ENCODE measurements around the gene ISG15.
A peak's percentile ranks its signal among the peaks of the same experiment; 100 is the strongest.

Gene ISG15

DNA sequence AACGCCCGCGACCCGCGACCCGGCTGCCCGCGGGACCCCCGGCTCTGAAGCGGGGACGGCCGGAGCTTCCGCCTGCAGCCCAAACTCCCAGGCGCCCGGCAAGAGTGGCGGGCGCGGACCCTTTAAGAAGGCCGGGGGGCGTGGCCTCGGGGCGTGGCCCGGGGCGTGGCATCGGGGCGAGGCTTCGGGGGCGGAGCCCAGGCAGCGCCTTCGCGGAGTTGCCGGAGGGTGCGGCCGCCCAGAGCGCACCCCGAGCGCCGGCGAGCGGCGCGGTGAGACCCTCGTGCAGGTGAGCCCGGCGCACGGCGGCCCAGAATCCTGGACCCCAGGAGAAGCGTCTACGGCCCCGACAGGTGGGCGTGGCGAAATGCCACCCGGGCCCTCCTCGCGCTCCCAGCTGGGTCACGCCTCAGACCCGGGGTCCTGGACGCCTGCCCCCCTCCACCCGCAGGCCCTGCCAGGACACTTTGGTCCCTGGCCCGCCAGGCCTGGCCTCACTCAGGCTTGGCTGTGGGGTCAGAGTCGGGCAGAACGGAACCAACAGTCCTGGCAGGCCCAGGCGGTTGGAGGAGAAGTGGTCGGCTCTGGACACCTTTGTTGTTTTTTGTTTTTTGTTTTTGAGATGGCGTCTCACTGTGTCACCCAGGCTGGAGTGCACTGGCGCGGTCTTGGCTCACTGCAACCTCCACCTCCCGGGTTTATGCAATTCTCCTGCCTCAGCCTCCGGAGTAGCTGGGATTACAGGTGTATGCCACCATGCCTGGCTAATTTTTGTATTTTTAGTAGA lies 46.4 kb downstream of the ISG15 start:
- peak; percentile 85 to 93 for DNase-seq (ENCODE audit: low read depth in 2 of 2)

DNA sequence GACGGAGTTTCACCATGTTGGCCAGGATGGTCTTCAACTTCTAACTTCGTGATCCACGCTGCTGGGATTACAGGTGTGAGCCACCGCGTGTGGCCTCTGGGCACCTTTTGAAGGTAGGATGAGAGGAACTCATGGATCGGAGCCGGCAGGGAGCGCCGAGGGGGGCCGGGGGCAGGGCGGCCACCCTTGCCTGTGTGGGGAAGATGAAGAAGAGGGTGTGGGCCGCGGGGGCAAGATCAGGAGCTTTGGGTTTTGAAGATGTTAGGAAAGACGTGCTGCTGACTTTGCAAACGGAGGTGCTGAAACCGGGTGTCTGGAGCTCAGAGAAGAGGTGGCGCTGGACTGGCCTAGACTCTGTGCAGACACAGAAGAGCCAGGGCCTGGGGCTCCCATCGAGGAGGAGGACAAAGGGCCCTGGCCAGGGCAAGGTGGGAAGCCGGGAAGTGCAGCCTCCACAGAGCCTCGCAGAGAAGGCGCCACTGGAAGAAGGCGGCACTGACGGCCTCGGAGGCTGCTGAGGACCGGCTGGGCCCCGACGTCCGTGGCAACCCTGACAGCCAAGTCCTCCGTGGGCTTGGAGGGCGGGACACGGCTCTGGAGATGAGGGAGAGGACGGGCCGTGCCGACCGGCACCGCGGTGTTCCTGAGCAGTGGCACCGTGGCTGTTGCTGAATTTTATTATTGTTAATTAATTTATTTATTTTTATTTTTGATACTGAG lies 47.1 kb downstream of the ISG15 start:
- no peak for DNase-seq (ENCODE audit: low read depth in 2 of 2)

DNA sequence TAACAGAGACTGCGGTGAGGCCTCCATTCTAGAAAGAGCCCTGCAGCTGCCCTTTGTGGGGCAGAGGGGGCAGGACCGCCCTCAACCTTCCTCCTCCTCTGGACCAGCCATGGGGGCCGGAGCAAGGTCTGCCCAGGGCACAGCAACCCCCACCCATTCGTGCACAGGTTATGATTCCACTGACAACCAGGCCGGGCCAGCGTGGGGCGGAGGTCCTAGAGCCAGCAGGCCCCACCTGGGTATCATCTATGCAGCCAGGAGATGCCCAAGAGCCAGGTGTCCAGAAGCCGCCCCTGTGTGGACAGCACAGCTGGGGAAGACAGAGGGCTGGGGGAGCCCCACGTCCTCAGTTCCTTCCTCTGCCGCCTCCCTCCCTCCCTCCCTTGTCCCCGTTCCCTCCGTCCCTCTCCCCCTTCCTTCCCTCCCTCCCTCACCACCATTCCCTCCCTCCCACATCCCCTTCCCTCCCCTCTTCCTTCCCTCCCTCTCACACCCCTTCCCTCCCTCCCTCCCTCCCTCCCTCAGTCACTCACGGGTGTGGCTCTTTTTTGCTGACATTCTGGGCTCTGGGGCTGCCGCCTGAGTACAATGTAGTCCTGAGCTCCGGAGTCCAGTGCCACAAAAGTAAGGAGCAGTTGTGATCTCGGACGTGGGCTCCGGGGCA lies 48.5 kb downstream of the ISG15 start:
- no peak for DNase-seq (ENCODE audit: low read depth in 2 of 2)

DNA sequence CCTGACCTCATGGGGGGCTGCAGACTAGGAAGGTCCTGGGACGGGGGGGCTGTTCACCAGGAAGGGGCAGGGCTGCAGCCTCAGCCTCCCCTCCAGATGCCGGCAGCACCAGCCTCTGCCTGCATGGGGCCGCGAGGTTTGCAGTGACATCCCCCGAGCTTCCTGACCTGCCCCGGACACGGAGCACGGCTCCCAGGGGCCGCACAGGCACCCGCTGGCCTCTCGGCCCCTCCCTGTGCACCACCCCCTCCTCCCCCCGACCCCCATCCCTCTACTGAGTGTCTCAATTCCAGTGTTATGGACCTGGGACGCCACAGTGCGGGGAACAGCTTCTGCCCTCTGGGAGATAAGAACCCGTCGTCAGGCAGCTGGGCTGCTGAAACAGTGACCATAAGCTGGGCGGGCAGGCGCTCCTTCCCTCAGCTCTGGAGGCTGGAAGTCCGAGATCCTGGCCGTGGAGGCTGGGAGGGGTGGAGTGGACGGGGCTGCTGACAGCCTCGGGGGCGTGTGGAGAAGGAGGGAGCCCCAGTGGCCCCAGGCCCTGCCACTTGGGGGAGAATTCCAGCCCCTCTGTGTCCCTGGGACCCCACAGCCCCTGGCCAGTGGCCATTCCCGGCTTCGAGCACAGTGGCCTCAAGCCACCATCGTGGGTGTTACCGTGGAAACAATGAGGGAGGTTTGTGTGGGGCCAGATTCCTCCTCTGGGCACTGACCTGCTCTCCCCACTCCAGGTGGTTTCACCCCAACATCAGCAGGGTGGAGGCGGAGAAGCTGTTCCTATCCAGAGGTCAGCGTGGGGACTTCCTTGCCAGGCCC lies 49.3 kb downstream of the ISG15 start:
- no peak for DNase-seq (ENCODE audit: low read depth in 2 of 2)

DNA sequence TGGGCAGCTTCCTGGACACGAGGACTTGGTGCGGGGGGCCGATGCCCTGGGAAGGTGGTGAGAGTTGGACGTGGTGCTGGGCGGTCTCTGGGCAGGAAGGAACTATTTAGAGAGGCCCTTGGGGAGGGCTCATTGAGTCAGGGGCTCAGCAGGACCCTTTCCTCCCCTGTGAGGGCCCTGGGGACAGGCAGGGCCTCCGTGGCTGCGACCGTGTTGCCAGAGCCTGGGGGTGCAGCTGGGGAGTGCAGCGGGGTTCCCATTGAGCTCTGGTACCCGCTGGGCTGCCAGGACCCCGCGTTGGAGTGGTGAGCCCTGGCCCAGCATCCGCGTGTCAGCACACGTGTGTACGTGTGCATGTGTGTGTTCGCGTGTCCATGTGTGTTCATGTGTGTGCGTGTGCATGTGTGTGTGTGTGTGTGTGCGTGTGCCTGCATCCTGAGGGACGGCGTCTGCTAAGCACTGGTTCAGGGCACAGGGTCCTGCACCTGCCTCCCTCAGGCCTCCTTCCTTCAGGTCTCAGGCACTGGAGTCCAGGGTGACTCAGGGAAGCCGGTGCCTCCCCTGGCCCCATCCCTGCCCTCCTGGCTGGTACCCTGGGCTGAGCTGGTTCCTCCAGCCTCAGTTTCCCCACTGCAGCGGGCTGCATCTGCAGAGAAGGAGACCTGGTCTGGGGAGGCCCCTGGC lies 50.1 kb downstream of the ISG15 start:
- DNase-seq (ENCODE audit: low read depth in 2 of 2), result no peak
